Fibroblast of lung (primary cell): Measurements from ENCODE around the gene STRBP. TPM values are rescaled to one million over a fixed set of nuclear protein-coding genes. Genes with fewer than 3 reads are reported as not detected.

ENCODE experiments used
- DNase-seq, 2 donors: peaks; one replicate each; pipeline versions ENCODE4 v3.0.0 to v3.0.0-alpha.2; 2010; ENCODE audit warnings: low read depth in 2 of 2
- H2AFZ ChIP-seq: 2 replicates; pipeline ENCODE4 v1.5.1; 2012; ENCODE audit warnings: low read length, control low read depth, inconsistent platforms
- H3K27ac ChIP-seq: 2 replicates; pipeline ENCODE4 v1.5.1; 2011; ENCODE audit warnings: low read length, control low read depth; ENCODE audit not compliant: insufficient read depth
- H3K27me3 ChIP-seq: 2 replicates; pipeline ENCODE4 v1.5.1; 2011; ENCODE audit warnings: mild to moderate bottlenecking, low read length; ENCODE audit not compliant: control insufficient read depth, insufficient read depth
- H3K36me3 ChIP-seq: 2 replicates; pipeline ENCODE4 v1.5.1; 2011; ENCODE audit warnings: low read length; ENCODE audit not compliant: control insufficient read depth, insufficient read depth
- H3K4me1 ChIP-seq: 2 replicates; pipeline ENCODE4 v1.5.1; 2011; ENCODE audit warnings: low read length; ENCODE audit not compliant: control insufficient read depth, insufficient read depth; ENCODE audit errors: extremely low read depth
- H3K4me2 ChIP-seq: 2 replicates; pipeline ENCODE4 v1.5.1; 2011; ENCODE audit warnings: low read length, control low read depth; ENCODE audit not compliant: insufficient read depth; ENCODE audit errors: extremely low read depth
- H3K4me3 ChIP-seq, 4 experiments: fragments of 200-600 bp in 1 of 4; sonication (generic) in 1 of 4; replicated peaks in 1 of 4; 2 replicates each; pipeline ENCODE4 v1.5.1; 2011 to 2016; ENCODE audit warnings: low read length in 4 of 4, low read depth in 3 of 4, mild to moderate bottlenecking in 3 of 4, control low read depth in 2 of 4, inconsistent platforms in 1 of 4, mixed read lengths in 1 of 4; ENCODE audit not compliant: insufficient read depth in 1 of 4; ENCODE audit errors: control extremely low read depth in 1 of 4
- H3K79me2 ChIP-seq: 2 replicates; pipeline ENCODE4 v1.5.1; 2012; ENCODE audit warnings: mild to moderate bottlenecking, low read length, inconsistent platforms; ENCODE audit not compliant: control insufficient read depth, insufficient read depth
- H3K9ac ChIP-seq: 2 replicates; pipeline ENCODE4 v1.5.1; 2011; ENCODE audit warnings: mild to moderate bottlenecking, low read length, control low read depth; ENCODE audit not compliant: insufficient read depth
- H3K9me3 ChIP-seq: 2 replicates; pipeline ENCODE4 v1.5.1; 2012; ENCODE audit warnings: low read depth, low read length; ENCODE audit not compliant: control insufficient read depth, insufficient read depth
- H4K20me1 ChIP-seq: 2 replicates; pipeline ENCODE4 v1.5.1; 2011; ENCODE audit warnings: low read length; ENCODE audit not compliant: control insufficient read depth, insufficient read depth; ENCODE audit errors: extremely low read depth
- CTCF ChIP-seq, 2 donors: IDR thresholded peaks in 1 of 2; conservative IDR thresholded peaks in 1 of 2; 1 replicate in 1 of 2; 2 replicates in 1 of 2; pipeline ENCODE4 v1.5.1; 2011 to 2012; ENCODE audit warnings: low read length in 2 of 2, control low read depth in 1 of 2, inconsistent platforms in 1 of 2, low read depth in 1 of 2, mild to moderate bottlenecking in 1 of 2
- EZH2 ChIP-seq: IDR thresholded peaks from 2 replicates; pipeline ENCODE4 v1.5.1; 2012; ENCODE audit warnings: low read length, control low read depth, mild to moderate bottlenecking; ENCODE audit errors: missing control alignments
- polyA plus RNA-seq, 2 donors: library from polyadenylated mRNA; depleted of rRNA in 1 of 2; stranded (reverse) in 1 of 2; unstranded in 1 of 2; fragments of >200 nt; gene quantifications; 2 replicates each; pipeline ENCODE4 v1.2.1, GENCODE V29; 2011 to 2012; ENCODE audit warnings: missing spikeins in 1 of 2
- total RNA-seq: library from RNA; depleted of rRNA; stranded (reverse); fragments of >200 nt; gene quantifications from 2 replicates; pipeline ENCODE4 v1.2.1, GENCODE V29; 2014

Gene STRBP
- total and polyA plus RNA-seq, 2 donors (not counting 1 experiment from before 2014, with no cell fraction given): 3.3 to 5.9 TPM

- H3K27ac ChIP-seq: no peak overlapping the region
- H3K36me3 ChIP-seq: no peaks in the 10 kb centered on the region
- H3K4me3 ChIP-seq: no peak overlapping the region
- no peak for TF ChIP-seq EZH2
- H3K9ac ChIP-seq: no peak overlapping the region
- H3K27me3 ChIP-seq: no peaks in the 10 kb centered on the region
- H3K79me2 ChIP-seq: no peaks in the 10 kb centered on the region
- no peak for DNase-seq
- no peak overlapping the region for H2AFZ ChIP-seq
- no peaks in the 10 kb centered on the region for H3K4me1 ChIP-seq
- H3K9me3 ChIP-seq: no peaks in the 10 kb centered on the region
- H4K20me1 ChIP-seq: no peaks in the 10 kb centered on the region
- no peak overlapping the region for H3K4me2 ChIP-seq
Observed at GRCh38 chr9:123121457-123121856, 146.9 kb downstream of the STRBP start.

GRCh38 chr9:123120953-123121352, 147.4 kb downstream of the STRBP start:
- Histone ChIP-seq H3K79me2 (no peaks in the 10 kb centered on the region), H3K9ac (no peak overlapping the region), H3K4me1 (no peaks in the 10 kb centered on the region), H3K9me3 (no peaks in the 10 kb centered on the region), H3K4me3 (no peak overlapping the region), H4K20me1 (no peaks in the 10 kb centered on the region), H3K4me2 (no peak overlapping the region), H3K27ac (no peak overlapping the region), H2AFZ (no peak overlapping the region), H3K27me3 (no peaks in the 10 kb centered on the region), H3K36me3 (no peaks in the 10 kb centered on the region)
- TF ChIP-seq EZH2 (no peak), CTCF (conservative IDR thresholded peaks at IDR 0.05 in 1 of 2, IDR thresholded peaks at IDR 0.05 in 1 of 2; ENCODE audit: low read depth in 1 of 2, low read length in 2 of 2) (no peak)
- peak in 1 of 2 donors; percentile 24 for DNase-seq

- Histone ChIP-seq H3K27me3 (no peaks in the 10 kb centered on the region), H4K20me1 (no peaks in the 10 kb centered on the region), H3K4me1 (no peaks in the 10 kb centered on the region), H3K4me3 (no peak overlapping the region), H3K9ac (no peak overlapping the region), H3K36me3 (no peaks in the 10 kb centered on the region), H3K79me2 (no peaks in the 10 kb centered on the region), H3K9me3 (no peaks in the 10 kb centered on the region), H3K27ac (no peak overlapping the region), H2AFZ (no peak overlapping the region), H3K4me2 (no peak overlapping the region)
- peak in 1 of 2 donors; percentile 36 for DNase-seq
- TF ChIP-seq EZH2 (no peak), CTCF (conservative IDR thresholded peaks at IDR 0.05 in 1 of 2, IDR thresholded peaks at IDR 0.05 in 1 of 2; ENCODE audit: low read depth in 1 of 2, low read length in 2 of 2) (no peak)
Observed at GRCh38 chr9:123120131-123120530, 148.3 kb downstream of the STRBP start.
